ENCODE results near the gene COL24A1. TPM values are rescaled to one million over a fixed set of nuclear protein-coding genes. Genes with fewer than 3 reads are reported as not detected.

COL24A1 gene
- total RNA-seq, 1 experiment from 2014 or later, result not detected

DNA sequence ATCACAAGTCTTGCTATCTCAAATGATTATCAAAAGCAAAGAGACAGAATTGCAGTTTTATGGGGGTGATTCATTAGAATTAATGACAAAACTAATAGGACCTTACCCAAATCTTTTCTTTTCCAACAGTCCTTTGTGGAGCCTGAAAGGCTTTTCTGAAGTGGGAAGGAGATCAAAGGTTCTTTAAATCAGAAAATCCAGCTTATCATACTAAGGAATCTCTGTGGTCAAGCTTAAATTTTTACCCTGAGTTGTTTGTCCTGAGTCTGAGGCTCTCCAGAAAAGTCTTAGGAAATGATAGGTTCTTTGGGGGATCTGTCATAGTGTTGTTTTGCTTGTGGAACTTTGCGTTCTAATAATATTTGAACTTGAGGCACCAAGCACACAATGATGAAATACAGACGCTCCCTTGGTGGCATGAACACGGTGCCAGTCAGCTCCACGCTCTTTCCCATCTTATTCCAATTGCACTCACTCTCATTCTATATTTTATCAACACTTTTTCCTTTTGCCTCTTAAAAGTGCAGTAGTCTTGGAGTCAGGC is 38.0 kb upstream of the COL24A1 start:
- H2AFZ ChIP-seq (ENCODE audit: low read depth, low read length, poor library complexity, severe bottlenecking), result no peak overlapping the region
- no peaks in the 10 kb centered on the region for H3K27me3 ChIP-seq (ENCODE audit: insufficient read depth, low read length)
- no peak overlapping the region for H3K4me2 ChIP-seq (ENCODE audit: low read length)
- ChIA-PET CTCF (no interaction called here), POLR2A (no interaction called here), RAD21 (ENCODE audit: low non-redundant PET in 1 of 2, low total read pairs in 2 of 2, uncharacterized antibody in 2 of 2, unreplicated experiment in 2 of 2) (no interaction called here)
- no TSS peak for BruUV-seq (replicated peaks)
- no peak overlapping the region for H3K27ac ChIP-seq (ENCODE audit: low read depth, low read length)
- H3K36me3 ChIP-seq (ENCODE audit: control insufficient read depth in 1 of 2, insufficient read depth in 2 of 2, low read length in 2 of 2), result no peaks in the 10 kb centered on the region
- H3K9me3 ChIP-seq (ENCODE audit: control insufficient read depth in 1 of 2, insufficient read depth in 1 of 2, low read depth in 1 of 2, low read length in 2 of 2), result no peaks in the 10 kb centered on the region
- H3K79me2 ChIP-seq (ENCODE audit: insufficient read depth, low read length), result no peaks in the 10 kb centered on the region
- H4K20me1 ChIP-seq (ENCODE audit: insufficient read depth), result no peaks in the 10 kb centered on the region
- intact Hi-C loops (cut with micrococcal nuclease), result no loop called here
- ATAC-seq (no peak), DNase-seq (ENCODE audit: low read depth, low spot score) (no peak)
- H3K9ac ChIP-seq (ENCODE audit: low read length), result no peak overlapping the region
- no peaks in the 10 kb centered on the region for H3K4me1 ChIP-seq (ENCODE audit: control insufficient read depth in 1 of 2, insufficient read depth in 2 of 2, low read length in 2 of 2)
- no peak overlapping the region for H3K4me3 ChIP-seq (replicated peaks in 1 of 2; ENCODE audit: low read depth in 1 of 2, low read length in 2 of 2)
- TF ChIP-seq ZNF274 (IDR thresholded peaks at IDR 0.05; ENCODE audit: low read depth, low read length) (no peak), SRF (IDR thresholded peaks at IDR 0.05; ENCODE audit: low read depth) (no peak), CBX3 (IDR thresholded peaks at IDR 0.05; ENCODE audit: low read depth) (no peak), POLR2AphosphoS5 (IDR thresholded peaks at IDR 0.05; ENCODE audit: low read depth, low read length) (no peak), CEBPB (IDR thresholded peaks at IDR 0.05; ENCODE audit: low read depth) (no peak), EZH2 (IDR thresholded peaks at IDR 0.05) (no peak), EGR1 (IDR thresholded peaks at IDR 0.05; ENCODE audit: low read depth) (no peak), ZFX (IDR thresholded peaks at IDR 0.05) (no peak), POLR2A (IDR thresholded peaks at IDR 0.05; ENCODE audit: borderline replicate concordance, extremely low read depth, insufficient read depth, insufficient read length) (no peak), RAD21 (IDR thresholded peaks at IDR 0.05; ENCODE audit: low read depth) (no peak), EZH2phosphoT487 (IDR thresholded peaks at IDR 0.05; ENCODE audit: borderline replicate concordance) (no peak), YY1 (IDR thresholded peaks at IDR 0.05; ENCODE audit: extremely low read depth, insufficient replicate concordance, low read depth, low read length) (no peak), TCF7L2 (IDR thresholded peaks at IDR 0.05; ENCODE audit: borderline replicate concordance, extremely low read depth, insufficient read depth, insufficient read length) (no peak)
- TF ChIP-seq, protein P1, sequence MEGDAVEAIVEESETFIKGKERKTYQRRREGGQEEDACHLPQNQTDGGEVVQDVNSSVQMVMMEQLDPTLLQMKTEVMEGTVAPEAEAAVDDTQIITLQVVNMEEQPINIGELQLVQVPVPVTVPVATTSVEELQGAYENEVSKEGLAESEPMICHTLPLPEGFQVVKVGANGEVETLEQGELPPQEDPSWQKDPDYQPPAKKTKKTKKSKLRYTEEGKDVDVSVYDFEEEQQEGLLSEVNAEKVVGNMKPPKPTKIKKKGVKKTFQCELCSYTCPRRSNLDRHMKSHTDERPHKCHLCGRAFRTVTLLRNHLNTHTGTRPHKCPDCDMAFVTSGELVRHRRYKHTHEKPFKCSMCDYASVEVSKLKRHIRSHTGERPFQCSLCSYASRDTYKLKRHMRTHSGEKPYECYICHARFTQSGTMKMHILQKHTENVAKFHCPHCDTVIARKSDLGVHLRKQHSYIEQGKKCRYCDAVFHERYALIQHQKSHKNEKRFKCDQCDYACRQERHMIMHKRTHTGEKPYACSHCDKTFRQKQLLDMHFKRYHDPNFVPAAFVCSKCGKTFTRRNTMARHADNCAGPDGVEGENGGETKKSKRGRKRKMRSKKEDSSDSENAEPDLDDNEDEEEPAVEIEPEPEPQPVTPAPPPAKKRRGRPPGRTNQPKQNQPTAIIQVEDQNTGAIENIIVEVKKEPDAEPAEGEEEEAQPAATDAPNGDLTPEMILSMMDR (IDR thresholded peaks at IDR 0.05 in 2 of 3, conservative IDR thresholded peaks at IDR 0.05 in 1 of 3; ENCODE audit: borderline replicate concordance in 1 of 3, insufficient read depth in 1 of 3, low read depth in 2 of 3, low read length in 2 of 3), result no peak
- TF ChIP-seq, protein P2, sequence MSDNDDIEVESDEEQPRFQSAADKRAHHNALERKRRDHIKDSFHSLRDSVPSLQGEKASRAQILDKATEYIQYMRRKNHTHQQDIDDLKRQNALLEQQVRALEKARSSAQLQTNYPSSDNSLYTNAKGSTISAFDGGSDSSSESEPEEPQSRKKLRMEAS (IDR thresholded peaks at IDR 0.05), result no peak
- TF ChIP-seq, protein P3, sequence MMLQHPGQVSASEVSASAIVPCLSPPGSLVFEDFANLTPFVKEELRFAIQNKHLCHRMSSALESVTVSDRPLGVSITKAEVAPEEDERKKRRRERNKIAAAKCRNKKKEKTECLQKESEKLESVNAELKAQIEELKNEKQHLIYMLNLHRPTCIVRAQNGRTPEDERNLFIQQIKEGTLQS (IDR thresholded peaks at IDR 0.05), result no peak
- H3K9me2 ChIP-seq (ENCODE audit: insufficient read depth), result no peaks in the 10 kb centered on the region

All from HCT116 (cell line).